ENCODE results near the gene ATP8A2.

DNA sequence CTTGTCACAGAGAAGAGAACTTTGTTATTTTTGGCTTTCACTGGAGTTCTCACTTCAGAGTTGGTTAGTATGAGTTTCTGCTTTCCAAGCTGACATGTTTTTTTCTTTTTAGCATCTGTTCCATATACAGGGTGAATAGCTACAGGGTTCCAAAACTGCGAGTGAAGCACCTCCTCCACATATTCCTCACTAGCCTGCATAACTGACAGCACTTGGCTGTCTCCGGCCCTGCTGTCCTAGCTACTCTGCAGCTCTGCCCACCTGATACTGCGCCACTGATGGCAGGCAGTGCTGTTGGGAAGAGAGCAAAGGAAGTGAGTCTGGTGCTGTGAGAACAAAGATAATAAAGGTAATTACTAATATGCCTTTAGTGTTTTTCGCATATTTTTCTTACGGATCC, 6.8 kb downstream of the ATP8A2 start:
- TF ChIP-seq, protein P1, sequence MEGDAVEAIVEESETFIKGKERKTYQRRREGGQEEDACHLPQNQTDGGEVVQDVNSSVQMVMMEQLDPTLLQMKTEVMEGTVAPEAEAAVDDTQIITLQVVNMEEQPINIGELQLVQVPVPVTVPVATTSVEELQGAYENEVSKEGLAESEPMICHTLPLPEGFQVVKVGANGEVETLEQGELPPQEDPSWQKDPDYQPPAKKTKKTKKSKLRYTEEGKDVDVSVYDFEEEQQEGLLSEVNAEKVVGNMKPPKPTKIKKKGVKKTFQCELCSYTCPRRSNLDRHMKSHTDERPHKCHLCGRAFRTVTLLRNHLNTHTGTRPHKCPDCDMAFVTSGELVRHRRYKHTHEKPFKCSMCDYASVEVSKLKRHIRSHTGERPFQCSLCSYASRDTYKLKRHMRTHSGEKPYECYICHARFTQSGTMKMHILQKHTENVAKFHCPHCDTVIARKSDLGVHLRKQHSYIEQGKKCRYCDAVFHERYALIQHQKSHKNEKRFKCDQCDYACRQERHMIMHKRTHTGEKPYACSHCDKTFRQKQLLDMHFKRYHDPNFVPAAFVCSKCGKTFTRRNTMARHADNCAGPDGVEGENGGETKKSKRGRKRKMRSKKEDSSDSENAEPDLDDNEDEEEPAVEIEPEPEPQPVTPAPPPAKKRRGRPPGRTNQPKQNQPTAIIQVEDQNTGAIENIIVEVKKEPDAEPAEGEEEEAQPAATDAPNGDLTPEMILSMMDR (IDR thresholded peaks at IDR 0.05; ENCODE audit: insufficient read depth, low read depth, low read length), result no peak
- no peak for TF ChIP-seq EZH2 (IDR thresholded peaks at IDR 0.05; ENCODE audit: insufficient read depth, low read length)

Data from astrocyte (in vitro differentiated cells and primary cell).